ENCODE data around the gene CNTNAP4.
A peak's percentile ranks its signal among the peaks of the same experiment; 100 is the strongest.

Gene CNTNAP4

GRCh38 chr16:76278086-76278485 is 885 bp downstream of the CNTNAP4 start:
- no peak for DNase-seq (ENCODE audit: low read depth in 2 of 2)
- TF ChIP-seq CTCF (IDR thresholded peaks at IDR 0.05; ENCODE audit: low read depth, low read length), result no peak
- H3K4me3 ChIP-seq (replicated peaks in 1 of 2; ENCODE audit: low read depth in 2 of 2, low read length in 2 of 2), result no peak overlapping the region

- peak; percentile 33 for TF ChIP-seq CTCF (IDR thresholded peaks at IDR 0.05; ENCODE audit: low read depth, low read length)
- no peak overlapping the region for H3K4me3 ChIP-seq (replicated peaks in 1 of 2; ENCODE audit: low read depth in 2 of 2, low read length in 2 of 2)
- DNase-seq (ENCODE audit: low read depth in 2 of 2), result peak; percentile 54 to 77
Measured at GRCh38 chr16:76278980-76279379, 1.8 kb downstream of the CNTNAP4 start.

- H3K4me3 ChIP-seq (replicated peaks in 1 of 2; ENCODE audit: low read depth in 2 of 2, low read length in 2 of 2), result no peak overlapping the region
- TF ChIP-seq CTCF (IDR thresholded peaks at IDR 0.05; ENCODE audit: low read depth, low read length), result no peak
- no peak for DNase-seq (ENCODE audit: low read depth in 2 of 2)
Measured at GRCh38 chr16:76280421-76281215, 3.4 kb downstream of the CNTNAP4 start.

GRCh38 chr16:76287466-76287865 is 10.3 kb downstream of the CNTNAP4 start:
- TF ChIP-seq CTCF (IDR thresholded peaks at IDR 0.05; ENCODE audit: low read depth, low read length), result no peak
- DNase-seq (ENCODE audit: low read depth in 2 of 2), result no peak

GRCh38 chr16:76292218-76292617 is 15.0 kb downstream of the CNTNAP4 start:
- DNase-seq (ENCODE audit: low read depth in 2 of 2), result no peak
- H3K4me3 ChIP-seq (replicated peaks in 1 of 2; ENCODE audit: low read depth in 2 of 2, low read length in 2 of 2), result no peak overlapping the region
- no peak for TF ChIP-seq CTCF (IDR thresholded peaks at IDR 0.05; ENCODE audit: low read depth, low read length)

More at GRCh38 chr16:76287466-76287865, 10.3 kb downstream of the CNTNAP4 start:
- no peak overlapping the region for H3K4me3 ChIP-seq (replicated peaks in 1 of 2; ENCODE audit: low read depth in 2 of 2, low read length in 2 of 2)

GRCh38 chr16:76293980-76294379 is 16.8 kb downstream of the CNTNAP4 start:
- H3K4me3 ChIP-seq (replicated peaks in 1 of 2; ENCODE audit: low read depth in 2 of 2, low read length in 2 of 2), result no peak overlapping the region
- TF ChIP-seq CTCF (IDR thresholded peaks at IDR 0.05; ENCODE audit: low read depth, low read length), result no peak
- peak in 1 of 2 donors; percentile 2 for DNase-seq (ENCODE audit: low read depth in 2 of 2)
